Right lobe of liver (tissue), 6 donors: Measurements from ENCODE around the gene EFCAB14. TPM values are rescaled to one million over a fixed set of nuclear protein-coding genes. Genes with fewer than 3 reads are reported as not detected.

ENCODE experiments used
- ATAC-seq, 4 donors: fragments of 200-7000 bp; cut with Tn5 transposase; one replicate each; pipeline ENCODE4 v1.9.1; 2020; ENCODE audit warnings: mild to moderate bottlenecking in 4 of 4, moderate library complexity in 4 of 4
- DNase-seq, 3 donors: peaks; one replicate each; pipeline ENCODE4 v3.0.0-alpha.2; 2020
- H3K27ac ChIP-seq, 3 donors: fragments of 200-600 bp; one replicate each; pipeline ENCODE4 v1.8.0; 2022
- H3K27me3 ChIP-seq, 2 donors: fragments of 200-600 bp; one replicate each; pipeline ENCODE4 v1.8.0; 2022
- H3K36me3 ChIP-seq, 4 donors: fragments of 200-600 bp; sonication (generic) in 1 of 4; one replicate each; pipeline versions ENCODE4 v1.5.1 to v1.8.0; 2017 to 2022; ENCODE audit warnings: control low read depth in 1 of 4
- H3K4me1 ChIP-seq, 4 donors: fragments of 200-600 bp; sonication (generic) in 1 of 4; one replicate each; pipeline versions ENCODE4 v1.5.1 to v1.8.0; 2017 to 2022; ENCODE audit warnings: control low read depth in 1 of 4
- H3K4me3 ChIP-seq, 3 donors: fragments of 200-600 bp; one replicate each; pipeline ENCODE4 v1.8.0; 2022
- H3K9me3 ChIP-seq, 4 donors: fragments of 200-600 bp; sonication (generic) in 1 of 4; one replicate each; pipeline versions ENCODE4 v1.5.1 to v1.8.0; 2017 to 2022; ENCODE audit warnings: control low read depth in 1 of 4
- CTCF ChIP-seq, 4 donors: fragments of 200-600 bp in 3 of 4; fragments of 450-650 bp in 1 of 4; IDR thresholded peaks; one replicate each; pipeline versions ENCODE4 v1.5.1 to v1.8.0; 2016 to 2022; ENCODE audit warnings: antibody characterized with exemption in 4 of 4, mild to moderate bottlenecking in 2 of 4
- POLR2A ChIP-seq: fragments of 450-650 bp; IDR thresholded peaks from one replicate; pipeline ENCODE4 v1.6.1; 2017; ENCODE audit warnings: antibody characterized with exemption, mild to moderate bottlenecking
- WGBS: methylation state at CpG from one replicate; pipeline ENCODE4 v1.1.6; 2018; ENCODE audit warnings: low coverage, low lambda C conversion rate; ENCODE audit not compliant: insufficient coverage; ENCODE audit errors: missing lambda C conversion rate; 5-methylcytosine and 5-hydroxymethylcytosine counted together
- intact Hi-C, 2 donors: fragments of 100-400 bp; cut with DNase I; formaldehyde crosslinking; loops; one replicate each; pipeline versions ENCODE4 v1.11.2 to v1.14.1; 2022
- total RNA-seq, 6 experiments: library from RNA; depleted of rRNA in 2 of 6; stranded (reverse); fragments of >200 nt in 2 of 6; fragmentation: NEBNext Ultra II Directional in 3 of 6; extraction: Animal tissue kit (Norgen Biotek cat#: 25700) in 3 of 6; gene quantifications; one replicate each; pipeline versions ENCODE4 v1.1.0 to v1.2.4, GENCODE V29; 2016 to 2023
- donor health status: DM: no; HTN: yes; CAD: no.
- donor health status: DM: no; HTN: no; CAD: no.
- donor health status: DM: no; HTN: no; CAD: no.
- donor health status: DM: no; HTN: yes; CAD: no.
- donor health status: DM: no; HTN: yes; CAD: no.

Gene EFCAB14
- total RNA-seq, 6 experiments from 2014 or later, result 41.5 to 56.9 (median 43.5) TPM

DNA sequence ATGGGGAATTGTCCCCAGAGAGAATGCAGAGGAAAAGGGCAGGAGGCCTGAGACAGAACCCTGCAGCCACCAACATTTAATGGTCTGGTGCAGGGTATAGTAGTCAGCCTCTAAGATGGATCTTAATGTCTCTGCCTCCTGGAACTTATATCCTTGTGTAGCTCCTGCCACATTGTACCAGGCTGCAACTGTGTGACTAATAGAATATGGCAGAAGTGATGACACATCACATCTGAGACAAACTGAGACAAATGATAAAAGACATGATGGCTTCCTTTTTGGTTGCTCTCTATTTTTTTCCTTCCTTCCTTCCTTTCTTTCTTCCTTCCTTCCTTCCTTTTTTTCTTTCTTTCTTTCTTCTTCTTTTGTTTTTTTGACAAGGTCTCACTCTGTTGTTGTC, 42.8 kb upstream of the EFCAB14 start:
- Histone ChIP-seq H3K36me3 (no peaks in the 10 kb centered on the region), H3K4me3 (no peak overlapping the region), H3K4me1 (no peaks in the 10 kb centered on the region), H3K9me3 (no peaks in the 10 kb centered on the region), H3K27me3 (no peaks in the 10 kb centered on the region), H3K27ac (no peak overlapping the region)
- TF ChIP-seq POLR2A, result no peak
- no peak for TF ChIP-seq CTCF (IDR thresholded peaks at IDR 0.05)
- ATAC-seq (no peak), DNase-seq (no peak)
- intact Hi-C loops, result no loop called here

- Histone ChIP-seq H3K4me3 (no peak overlapping the region), H3K27me3 (no peaks in the 10 kb centered on the region), H3K4me1 (no peaks in the 10 kb centered on the region), H3K9me3 (no peaks in the 10 kb centered on the region), H3K36me3 (no peaks in the 10 kb centered on the region), H3K27ac (no peak overlapping the region)
- intact Hi-C loops, result no loop called here
- DNase-seq, result no peak
- ATAC-seq, result no peak
- no peak for TF ChIP-seq POLR2A
- TF ChIP-seq CTCF (IDR thresholded peaks at IDR 0.05), result no peak
- 45% methylated on average over 2 of the region's 2 CpGs for WGBS
Measured at GRCh38 chr1:46760558-46761166, 41.7 kb upstream of the EFCAB14 start.

- no peak overlapping the region for H3K27ac ChIP-seq
- no peak for DNase-seq
Measured at GRCh38 chr1:46757956-46758528, 39.1 kb upstream of the EFCAB14 start.

GRCh38 chr1:46757247-46757955, 38.5 kb upstream of the EFCAB14 start:
- H3K27ac ChIP-seq, result no peak overlapping the region
- no peak for TF ChIP-seq CTCF (IDR thresholded peaks at IDR 0.05)
- no peak for TF ChIP-seq POLR2A

More at GRCh38 chr1:46757956-46758528, 39.1 kb upstream of the EFCAB14 start:
- no peak for ATAC-seq
- intact Hi-C loops, result no loop called here
- no peaks in the 10 kb centered on the region for H3K4me1 ChIP-seq
- no peak for TF ChIP-seq POLR2A
- no peak for TF ChIP-seq CTCF (IDR thresholded peaks at IDR 0.05)
- H3K27me3 ChIP-seq, result no peaks in the 10 kb centered on the region
- no peaks in the 10 kb centered on the region for H3K36me3 ChIP-seq
- no peak overlapping the region for H3K4me3 ChIP-seq
- no peaks in the 10 kb centered on the region for H3K9me3 ChIP-seq

More at GRCh38 chr1:46757247-46757955, 38.5 kb upstream of the EFCAB14 start:
- intact Hi-C loops, result no loop called here
- 59% methylated on average over 4 of the region's 6 CpGs for WGBS
- no peaks in the 10 kb centered on the region for H3K9me3 ChIP-seq
- H3K27me3 ChIP-seq, result no peaks in the 10 kb centered on the region
- no peaks in the 10 kb centered on the region for H3K4me1 ChIP-seq
- H3K36me3 ChIP-seq, result no peaks in the 10 kb centered on the region
- ATAC-seq (no peak), DNase-seq (no peak)
- H3K4me3 ChIP-seq, result no peak overlapping the region
